HG03457 (cell line): ENCODE measurements around the gene SRP9.
A peak's percentile ranks its signal among the peaks of the same experiment; 100 is the strongest.
"Not testable (repeated sequence)": the region's sequence is repeated elsewhere in the genome, so short reads cannot be mapped to it uniquely, and the experiment has no call there.

Source experiments
- ATAC-seq: cut with Tn5 transposase; IDR thresholded peaks from one replicate; pipeline ENCODE4 v1.9.1; 2021; ENCODE audit warnings: moderate number of reproducible peaks; ENCODE audit not compliant: unreplicated experiment

The SRP9 gene

GRCh38 chr1:225774281-225775147, 3.1 kb upstream of the SRP9 start:
- ATAC-seq = no peak

GRCh38 chr1:225776294-225776693, 1.3 kb upstream of the SRP9 start:
- no peak for ATAC-seq

- peak; percentile 6 for ATAC-seq
Observed at GRCh38 chr1:225777058-225777582, 506 bp upstream of the SRP9 start.

- ATAC-seq = no peak
Observed at GRCh38 chr1:225778337-225778669, 677 bp downstream of the SRP9 start.

GRCh38 chr1:225779165-225779564, 1.5 kb downstream of the SRP9 start:
- ATAC-seq = not testable (repeated sequence)

- ATAC-seq = no peak
Observed at GRCh38 chr1:225780134-225780533, 2.5 kb downstream of the SRP9 start.

- ATAC-seq = no peak
Observed at GRCh38 chr1:225780630-225781029, 3.0 kb downstream of the SRP9 start.

GRCh38 chr1:225789142-225789541, 11.5 kb downstream of the SRP9 start:
- not testable (repeated sequence) for ATAC-seq

- no peak for ATAC-seq
Observed at GRCh38 chr1:225794954-225795353, 17.3 kb downstream of the SRP9 start.

GRCh38 chr1:225796097-225796496, 18.5 kb downstream of the SRP9 start:
- ATAC-seq = not testable (repeated sequence)

- not testable (repeated sequence) for ATAC-seq
Observed at GRCh38 chr1:225801146-225801545, 23.5 kb downstream of the SRP9 start.

GRCh38 chr1:225806249-225806648, 28.6 kb downstream of the SRP9 start:
- ATAC-seq = no peak

- ATAC-seq = not testable (repeated sequence)
Observed at GRCh38 chr1:225806736-225807135, 29.1 kb downstream of the SRP9 start.

GRCh38 chr1:225808136-225808535, 30.5 kb downstream of the SRP9 start:
- ATAC-seq = no peak

- ATAC-seq = peak; percentile 97
Observed at GRCh38 chr1:225809842-225810578, 32.4 kb downstream of the SRP9 start, which contains the start of gene EPHX1. TSS of gene EPHX1 (plus strand) at chr1:225810124. CDS start at chr1:225828730, 18,606 bp downstream.

GRCh38 chr1:225810579-225811538, 33.2 kb downstream of the SRP9 start:
- ATAC-seq = not testable (repeated sequence)

- ATAC-seq = no peak
Observed at GRCh38 chr1:225811622-225812487, 34.2 kb downstream of the SRP9 start.

- no peak for ATAC-seq
Observed at GRCh38 chr1:225812488-225813213, 35.0 kb downstream of the SRP9 start.
